SIG-M5 (cell line): ENCODE data around the gene EHD4.
A peak's percentile ranks its signal among the peaks of the same experiment; 100 is the strongest.

Experiments used
- DNase-seq: peaks from one replicate; lab custom pipeline; 2025; lab: John Stamatoyannopoulos, UW

EHD4 gene

DNA sequence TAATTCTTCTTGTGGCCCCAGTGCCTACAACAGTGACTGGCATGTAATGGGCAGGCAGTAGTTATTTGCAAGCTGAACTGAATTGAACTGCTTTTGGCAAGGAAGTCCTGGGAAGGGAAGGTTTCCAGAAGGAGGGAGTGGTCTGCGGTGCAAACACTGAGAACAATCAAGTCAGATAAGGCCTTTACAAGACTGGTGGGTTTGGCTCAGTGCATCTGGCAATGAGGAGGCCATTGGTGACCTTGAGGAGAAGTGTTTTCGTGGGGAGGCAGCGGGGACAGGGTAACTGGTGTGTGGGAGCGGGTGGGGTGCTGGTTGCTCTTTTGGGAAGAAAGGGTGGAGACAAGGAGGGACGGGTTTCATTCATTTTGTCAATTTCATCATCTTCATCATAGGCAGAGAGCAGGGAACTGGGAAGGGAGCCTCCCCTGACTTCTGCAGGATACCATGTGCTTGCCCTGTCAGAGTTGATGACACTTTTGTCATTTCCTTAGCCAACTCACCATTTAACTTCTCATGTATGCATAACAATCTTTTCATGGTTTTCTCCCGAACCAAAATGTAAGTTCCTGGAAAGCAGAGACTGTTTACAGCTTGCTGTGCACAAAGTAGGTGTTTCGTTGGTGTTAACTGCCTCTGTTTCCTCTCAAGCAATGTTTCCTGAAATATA lies 8.4 kb upstream of the EHD4 start:
- DNase-seq = no peak

DNA sequence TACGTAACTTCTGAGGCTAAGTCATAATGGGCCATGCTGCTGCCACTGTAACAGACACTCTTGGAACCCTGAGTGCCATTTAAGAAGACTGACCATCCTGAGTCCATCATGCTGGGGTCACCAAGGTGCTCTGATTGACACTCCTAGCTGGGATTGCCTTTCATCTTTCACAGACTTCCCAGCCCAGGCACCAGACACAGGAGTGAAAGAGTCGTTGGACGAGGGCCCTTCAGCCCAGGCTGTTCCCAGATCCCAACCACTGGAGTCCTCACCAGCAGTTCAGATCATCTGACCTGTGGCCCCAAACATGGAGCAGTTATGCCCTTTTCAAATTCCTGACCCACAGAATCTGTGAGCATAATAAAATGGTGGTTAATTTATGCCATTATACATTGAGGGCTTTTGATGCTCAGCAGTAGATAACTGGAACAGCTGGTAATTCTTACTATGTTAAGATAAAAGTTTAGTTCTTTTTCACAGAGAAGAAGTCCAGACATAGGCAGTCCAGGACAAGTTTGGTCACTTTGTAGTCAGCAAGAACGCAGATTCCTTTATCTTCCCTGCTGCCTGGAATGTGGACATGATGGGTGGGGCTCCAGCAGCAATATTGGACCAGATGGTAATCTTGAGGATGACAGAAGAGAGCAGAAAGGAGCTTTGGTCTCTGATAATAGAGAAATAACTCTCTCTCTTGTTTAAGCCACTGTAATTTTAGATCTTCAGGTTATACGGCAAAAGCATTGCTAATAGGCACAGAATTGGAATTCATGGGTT lies 7.3 kb upstream of the EHD4 start:
- DNase-seq = no peak

DNA sequence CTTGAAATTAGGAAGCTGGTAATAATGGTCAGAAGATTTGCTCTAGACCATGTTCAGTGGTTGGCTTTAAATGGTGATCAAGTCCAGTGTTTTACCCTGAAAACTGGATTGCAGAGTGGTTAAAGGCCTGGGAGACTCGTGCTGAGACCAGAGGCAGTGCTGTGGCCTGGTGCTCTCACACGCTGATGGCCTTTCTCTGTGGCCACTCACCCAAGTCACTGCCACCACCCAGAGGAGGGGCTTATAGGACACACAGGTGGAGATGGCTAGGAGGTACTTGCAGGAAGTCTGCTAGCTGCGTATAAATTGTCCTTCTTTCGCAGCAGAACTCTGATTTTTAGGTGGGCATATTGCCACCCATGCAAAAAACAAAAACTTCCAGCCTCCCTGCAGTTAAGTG lies 6.2 kb upstream of the EHD4 start:
- no peak for DNase-seq

DNA sequence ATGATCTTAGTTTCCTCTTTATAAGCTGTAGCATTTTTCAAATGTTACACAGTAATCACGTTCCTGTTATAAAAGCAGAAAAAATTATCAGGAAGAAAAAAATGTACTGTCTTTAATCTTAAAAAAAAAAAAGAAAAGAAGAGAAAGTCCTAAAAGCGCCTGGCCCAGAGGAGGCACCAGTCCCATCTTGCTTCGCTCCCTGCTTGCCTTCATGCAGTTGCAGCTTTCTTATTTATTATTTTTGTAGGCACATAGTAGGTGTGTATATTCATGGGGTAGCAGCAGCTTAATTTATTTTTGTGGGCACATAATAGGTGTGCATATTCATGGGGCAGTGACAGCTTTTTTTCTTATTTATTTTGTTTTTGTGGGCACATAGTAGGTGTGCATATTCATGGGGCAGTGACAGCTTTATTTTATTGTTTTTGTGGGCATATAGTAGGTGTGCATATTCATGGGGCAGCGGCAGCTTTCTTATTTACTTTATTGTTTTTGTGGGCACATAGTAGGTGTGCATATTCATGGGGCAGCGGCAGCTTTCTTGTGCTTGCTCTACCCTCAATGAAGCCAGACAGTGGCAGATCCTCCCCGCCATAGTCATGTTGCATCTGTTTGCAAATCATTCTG lies 5.5 kb upstream of the EHD4 start:
- DNase-seq = no peak

DNA sequence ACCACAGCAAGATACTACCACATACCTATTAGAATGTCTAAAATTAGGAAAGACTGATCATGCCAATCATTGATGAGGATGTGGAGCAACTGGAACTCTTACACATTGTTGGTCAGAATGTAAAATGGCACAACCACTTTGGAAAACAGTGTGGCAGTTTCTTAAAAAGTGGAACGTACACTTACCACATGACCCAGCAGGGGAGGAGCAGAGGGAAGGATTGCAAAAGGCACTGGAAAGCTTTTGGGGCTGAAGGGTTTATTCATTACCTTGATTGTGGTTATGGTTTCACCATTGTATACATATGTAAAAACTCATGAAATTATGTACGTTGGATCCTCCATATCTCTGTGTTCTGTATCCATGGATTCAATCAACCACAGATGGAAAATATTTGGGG lies 3.3 kb upstream of the EHD4 start:
- DNase-seq = no peak

- no peak for DNase-seq
Observed at GRCh38 chr15:41974041-41974440, 1.7 kb upstream of the EHD4 start.

DNA sequence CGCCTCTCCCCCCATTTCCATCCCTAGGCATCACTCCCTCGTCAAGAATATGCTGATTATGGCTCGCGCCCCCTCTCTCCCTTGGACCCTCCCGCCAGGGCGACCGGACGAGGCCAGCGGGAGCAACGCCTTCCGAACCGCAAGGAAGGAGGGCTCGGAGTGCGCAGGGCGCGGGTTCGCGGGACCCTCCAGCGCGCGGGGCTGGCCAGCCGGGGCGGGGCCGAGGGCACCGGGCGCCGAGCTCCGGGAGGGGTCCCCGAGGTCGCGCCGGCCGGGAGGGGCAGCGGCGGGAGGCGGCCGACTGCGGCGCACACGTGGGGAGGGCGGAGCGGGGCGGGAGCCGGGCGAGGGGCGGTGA lies 483 bp downstream of the EHD4 start:
- DNase-seq = no peak

DNA sequence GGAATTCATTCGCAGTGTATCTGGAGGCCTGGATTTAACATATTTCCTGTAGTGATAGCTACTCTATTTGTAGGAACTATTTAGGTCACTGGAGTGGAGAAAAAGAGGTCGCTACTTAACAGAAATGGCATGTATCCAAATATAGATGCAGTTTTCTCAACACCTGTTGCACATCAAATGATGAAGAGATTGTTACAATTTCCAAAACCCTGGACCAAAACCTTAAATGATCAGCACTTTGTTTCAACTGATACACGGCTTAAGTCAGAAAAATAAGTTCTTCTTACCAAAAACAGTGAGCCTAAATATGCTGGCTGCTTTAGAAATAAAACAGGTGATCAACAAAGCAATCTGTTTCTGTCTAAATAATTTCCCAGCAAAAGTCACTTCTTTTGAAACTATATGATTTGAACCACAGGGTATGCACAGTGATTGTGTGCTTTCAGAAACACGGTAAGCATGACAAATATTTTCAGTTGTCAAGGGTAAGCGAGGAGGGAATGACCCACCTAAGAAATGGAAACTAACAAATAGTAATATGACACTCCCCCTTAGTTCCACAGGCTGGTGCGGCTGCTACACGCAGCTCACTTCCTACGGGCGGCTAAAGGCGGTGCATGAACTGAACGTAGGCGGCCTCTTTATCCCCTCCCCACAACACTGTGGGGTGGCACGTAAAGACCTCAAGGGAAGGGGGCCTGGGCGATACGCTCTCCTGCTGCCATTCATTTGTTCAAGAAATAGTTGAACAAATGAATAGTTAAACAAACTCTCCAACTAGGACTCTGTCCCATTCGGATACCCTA lies 1.1 kb downstream of the EHD4 start:
- DNase-seq = no peak

DNA sequence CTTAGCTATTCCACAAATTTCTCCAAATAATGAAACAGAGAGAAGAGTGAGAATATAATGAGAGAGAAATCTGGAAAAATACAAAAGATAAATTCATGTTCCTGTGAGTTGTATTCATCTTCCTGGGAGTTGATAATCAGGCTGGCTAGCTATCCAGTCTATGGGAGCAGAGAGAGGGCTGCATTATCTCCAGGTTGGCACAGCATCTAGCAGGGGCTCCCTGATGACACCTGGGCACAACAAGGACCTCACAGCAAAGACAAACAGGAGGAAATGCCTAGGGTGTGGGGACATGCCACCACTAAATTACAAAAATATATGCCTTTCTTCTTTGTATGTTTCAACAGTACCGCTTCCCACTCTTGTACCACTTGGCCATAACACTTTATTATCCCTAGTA lies 1.9 kb downstream of the EHD4 start:
- no peak for DNase-seq

- DNase-seq = no peak
Observed at GRCh38 chr15:41969851-41970431, 2.4 kb downstream of the EHD4 start.

- no peak for DNase-seq
Observed at GRCh38 chr15:41968701-41969100, 3.7 kb downstream of the EHD4 start.

DNA sequence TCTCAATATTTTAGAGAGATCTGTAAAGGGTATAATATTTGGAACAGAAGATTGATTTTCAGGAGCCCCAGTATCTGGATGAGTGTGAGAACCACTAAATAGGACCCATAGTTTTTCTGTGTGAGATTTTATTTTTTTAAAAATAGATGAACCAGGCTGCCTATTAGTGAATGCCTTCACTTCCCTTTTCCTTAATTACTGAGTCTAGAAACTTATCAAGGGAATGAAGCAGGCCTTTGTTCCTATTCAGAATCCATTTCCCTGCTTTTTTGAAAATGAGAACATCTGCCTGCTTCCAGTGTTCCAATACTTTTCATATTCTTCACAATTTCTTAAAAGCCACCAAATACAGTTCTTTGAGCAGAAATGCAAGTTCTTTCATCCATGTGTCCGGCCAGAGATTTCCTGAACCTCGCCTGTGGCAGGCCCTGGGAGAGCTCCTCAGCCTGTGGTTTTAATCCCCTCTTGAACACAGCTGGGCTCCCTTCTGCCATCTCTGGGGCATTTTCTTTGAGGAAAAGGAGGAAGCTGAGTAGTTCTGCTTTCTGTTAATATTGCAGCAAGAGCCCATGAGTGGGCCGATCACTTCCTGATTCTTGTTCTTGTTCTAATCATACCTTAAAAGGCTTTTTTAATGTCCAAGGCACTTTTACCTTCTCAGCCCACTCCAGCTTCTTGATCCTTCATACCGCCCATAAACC lies 4.7 kb downstream of the EHD4 start:
- peak; percentile 65 for DNase-seq

DNA sequence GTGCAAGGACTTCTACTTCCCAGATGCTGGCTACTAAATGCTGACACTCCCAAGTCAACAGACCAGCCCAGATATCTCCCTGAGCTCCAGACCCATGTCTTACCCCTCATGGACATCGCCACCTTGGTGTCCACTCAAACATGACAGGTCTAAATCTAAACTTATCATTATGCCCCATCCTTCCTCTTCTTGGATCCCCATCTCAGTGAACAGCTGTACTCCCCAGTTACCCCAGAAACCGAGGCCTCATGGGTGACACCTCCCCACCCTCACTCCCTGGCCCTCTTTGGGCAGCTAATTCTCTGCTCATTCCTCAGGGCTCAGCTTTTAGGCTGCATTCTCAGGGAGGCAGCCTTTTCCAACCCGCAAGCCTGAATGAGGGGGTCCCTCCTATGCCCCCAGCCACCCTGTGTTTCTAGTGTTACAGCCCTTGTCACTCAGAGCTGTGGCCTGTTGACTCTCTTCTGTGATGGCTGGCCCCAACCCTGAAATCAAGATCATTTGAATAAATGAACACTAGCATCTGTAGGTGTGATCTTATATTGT lies 5.4 kb downstream of the EHD4 start:
- DNase-seq = no peak

GRCh38 chr15:41966414-41966812 lies 5.9 kb downstream of the EHD4 start:
- DNase-seq = no peak

DNA sequence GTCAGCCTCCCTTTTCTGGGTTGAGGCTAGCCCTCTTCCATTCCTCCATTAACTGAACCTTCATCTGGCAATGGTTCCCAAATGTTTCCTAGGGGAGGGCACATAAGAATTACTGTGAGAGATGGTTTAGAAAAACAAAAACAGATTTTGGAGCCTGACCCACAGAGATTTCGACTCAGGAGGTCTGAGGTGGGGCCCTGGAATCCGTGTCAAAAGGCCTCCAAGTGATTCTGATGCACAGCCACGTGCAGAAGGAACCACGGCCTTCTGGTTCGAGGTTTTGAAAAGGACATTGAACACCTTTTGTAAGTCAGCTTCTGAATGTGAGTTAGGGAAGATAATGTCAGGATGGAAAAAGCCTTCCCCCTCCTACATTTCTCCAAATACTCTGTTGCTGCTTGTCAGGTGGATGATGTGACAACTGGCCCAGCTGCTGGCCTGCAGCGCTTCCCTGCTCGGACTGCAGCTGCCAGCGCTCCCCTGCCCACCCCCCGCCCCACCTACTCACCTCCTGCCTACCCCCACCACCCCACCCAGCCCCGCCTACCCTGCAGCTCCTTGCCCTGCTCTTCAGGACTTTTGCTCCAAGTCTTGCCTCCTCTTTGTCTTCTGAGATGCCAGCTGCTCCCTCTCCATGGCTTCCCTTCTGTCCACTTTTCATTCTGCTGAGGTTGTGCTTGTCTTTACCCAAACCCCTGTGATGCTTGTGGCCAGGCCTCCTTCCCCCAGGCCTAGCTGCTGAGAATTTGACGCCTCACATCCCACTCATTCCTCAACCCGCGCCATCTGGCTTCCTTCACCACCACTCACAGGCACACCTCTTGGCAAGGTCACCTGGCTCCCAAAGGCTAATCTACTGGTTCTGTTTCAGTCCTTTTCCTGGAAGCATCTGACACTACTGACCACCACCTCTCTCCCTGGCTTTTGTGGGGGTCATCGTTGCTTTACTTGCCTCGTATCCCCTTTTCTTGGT lies 6.6 kb downstream of the EHD4 start:
- DNase-seq = no peak

GRCh38 chr15:41961595-41962202 lies 10.7 kb downstream of the EHD4 start:
- no peak for DNase-seq

GRCh38 chr15:41961001-41961518 lies 11.3 kb downstream of the EHD4 start:
- no peak for DNase-seq

DNA sequence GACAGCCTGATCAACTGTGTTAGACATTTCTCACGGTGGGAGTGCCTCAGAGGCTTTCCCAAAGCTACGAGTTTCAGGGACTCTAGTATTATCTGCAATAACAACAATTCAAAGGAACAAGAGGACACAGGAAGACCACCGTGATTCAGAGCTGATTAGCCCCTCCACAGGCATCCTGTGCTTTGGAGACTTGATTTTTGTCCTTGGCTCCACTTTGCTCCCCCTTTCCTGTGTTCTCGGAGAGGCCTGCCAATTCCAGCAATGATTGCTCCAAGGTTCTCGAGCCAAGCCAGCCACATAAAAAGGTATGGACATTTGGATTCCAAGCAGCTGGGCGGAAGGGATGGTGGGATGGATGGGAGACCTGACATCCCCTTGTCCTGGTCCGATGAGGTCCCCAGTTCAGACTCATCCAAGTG lies 14.3 kb downstream of the EHD4 start:
- DNase-seq = no peak
